ENCODE results near the gene TNNI3K. TPM values are rescaled to one million over a fixed set of nuclear protein-coding genes. Genes with fewer than 3 reads are reported as not detected.

The TNNI3K gene
- total RNA-seq, 1 experiment from 2014 or later, result not detected

GRCh38 chr1:74357756-74358155 is 122.6 kb downstream of the TNNI3K start:
- H3T11ph ChIP-seq (ENCODE audit: low read length), result no peak overlapping the region
- no peak overlapping the region for H3K27ac ChIP-seq (ENCODE audit: insufficient read length, low read depth, low read length)
- H2BK120ac ChIP-seq (ENCODE audit: low read depth, low read length, poor library complexity, severe bottlenecking), result no peak overlapping the region
- TF ChIP-seq CTCF (conservative IDR thresholded peaks at IDR 0.05), result no peak
- no peaks in the 10 kb centered on the region for H3K27me3 Mint-ChIP-seq (ENCODE audit: low read depth)
- no peaks in the 10 kb centered on the region for H3K79me2 ChIP-seq (ENCODE audit: insufficient read depth, low read length)
- no peaks in the 10 kb centered on the region for H3K4me1 ChIP-seq (ENCODE audit: insufficient read depth, low read length)
- no peak overlapping the region for H4K91ac ChIP-seq (ENCODE audit: insufficient read length, low read depth, low read length)
- peaks cover 1 to 5% of the 10 kb centered on the region in 2 experiments; a peak in 3 of 5 replicates for H3K9me3 Mint-ChIP-seq
- H3K27ac Mint-ChIP-seq, result no peak overlapping the region
- H2BK20ac ChIP-seq (ENCODE audit: low read depth, low read length, poor library complexity, severe bottlenecking), result no peak overlapping the region
- H2BK15ac ChIP-seq (ENCODE audit: low read depth, low read length), result no peak overlapping the region
- no peaks in the 10 kb centered on the region for H3K79me1 ChIP-seq (ENCODE audit: insufficient read depth, low read depth, low read length, poor library complexity, severe bottlenecking)
- H2AFZ ChIP-seq (ENCODE audit: low read length), result no peak overlapping the region
- no peak overlapping the region for H4K8ac ChIP-seq (replicated peaks; ENCODE audit: insufficient read length, low read depth, low read length)
- H3K4me2 ChIP-seq (ENCODE audit: insufficient read depth, insufficient read length, low read length), result no peak overlapping the region
- DNase-seq, result no peak
- H3K23ac ChIP-seq (ENCODE audit: insufficient read length, low read depth, low read length), result no peak overlapping the region
- no peak overlapping the region for H3K56ac ChIP-seq (ENCODE audit: insufficient read length, low read depth, low read length)
- no peak overlapping the region for H3K18ac ChIP-seq (ENCODE audit: insufficient read length, low read depth, low read length)
- no peaks in the 10 kb centered on the region for H3K9me3 ChIP-seq (ENCODE audit: control insufficient read depth, low read depth, low read length)
- H3K27me3 ChIP-seq (ENCODE audit: insufficient read depth, low read length), result no peaks in the 10 kb centered on the region
- no peak overlapping the region for H2AK5ac ChIP-seq (ENCODE audit: insufficient read length, low read length)
- no peaks in the 10 kb centered on the region; a peak in 1 of 7 replicates for H3K36me3 Mint-ChIP-seq (ENCODE audit: insufficient read depth in 1 of 3, low read depth in 3 of 3)
- H3K4ac ChIP-seq (ENCODE audit: low read depth, low read length), result no peak overlapping the region
- H2BK12ac ChIP-seq (ENCODE audit: insufficient read length, low read depth, low read length), result no peak overlapping the region
- H4K20me1 ChIP-seq (ENCODE audit: control insufficient read depth, insufficient read depth, insufficient read length), result no peaks in the 10 kb centered on the region
- H4K5ac ChIP-seq (ENCODE audit: insufficient read length, low read depth, low read length), result no peak overlapping the region
- no peak overlapping the region for H3K9ac ChIP-seq (ENCODE audit: extremely low read depth, insufficient read length, low read length)
- no peaks in the 10 kb centered on the region for H3K4me1 Mint-ChIP-seq
- H3K4me3 Mint-ChIP-seq, result no peak overlapping the region
- no peak overlapping the region for H2BK5ac ChIP-seq (ENCODE audit: insufficient read length, low read length)
- H3K14ac ChIP-seq (ENCODE audit: insufficient read depth, low read length), result no peak overlapping the region
- no CpG with 5 or more reads among the region's 4 CpGs for WGBS (ENCODE audit: extremely low coverage, insufficient read length, low lambda C conversion rate)
- H3K23me2 ChIP-seq (ENCODE audit: insufficient read length, low read depth, low read length, poor library complexity, severe bottlenecking), result no peaks in the 10 kb centered on the region
